Smooth muscle cell (in vitro differentiated cells): ENCODE results near the gene FABP3. TPM values are rescaled to one million over a fixed set of nuclear protein-coding genes. Genes with fewer than 3 reads are reported as not detected.

Experiments used
- DNase-seq: peaks from one replicate; lab custom pipeline; 2025; ENCODE audit not compliant: unreplicated experiment; lab: John Stamatoyannopoulos, UW
- H2AFZ ChIP-seq: fragments of 200-600 bp; sonication (generic); 2 replicates; pipeline ENCODE4 v1.6.0; 2016; ENCODE audit warnings: antibody characterized with exemption, low read depth, mild to moderate bottlenecking
- H3F3A ChIP-seq: fragments of 200-600 bp; sonication (generic); 2 replicates; pipeline ENCODE4 v1.6.0; 2017; ENCODE audit warnings: antibody characterized with exemption, low read depth
- H3K27ac ChIP-seq: fragments of 200-600 bp; sonication (generic); 2 replicates; pipeline ENCODE4 v1.5.1; 2016; ENCODE audit warnings: low read depth, mild to moderate bottlenecking
- H3K27me3 ChIP-seq: fragments of 200-600 bp; sonication (generic); 2 replicates; pipeline ENCODE4 v1.6.1; 2016; ENCODE audit warnings: low read depth, mild to moderate bottlenecking
- H3K36me3 ChIP-seq: fragments of 200-600 bp; sonication (generic); 2 replicates; pipeline ENCODE4 v1.5.1; 2016; ENCODE audit warnings: low read depth
- H3K4me1 ChIP-seq: fragments of 200-600 bp; sonication (generic); 2 replicates; pipeline ENCODE4 v1.5.1; 2016; ENCODE audit warnings: low read depth
- H3K4me2 ChIP-seq: fragments of 200-600 bp; sonication (generic); 2 replicates; pipeline ENCODE4 v1.6.0; 2016; ENCODE audit warnings: mild to moderate bottlenecking
- H3K4me3 ChIP-seq: fragments of 200-600 bp; sonication (generic); 2 replicates; pipeline ENCODE4 v1.5.1; 2016; ENCODE audit warnings: mild to moderate bottlenecking
- H3K79me2 ChIP-seq: fragments of 200-600 bp; sonication (generic); 2 replicates; pipeline ENCODE4 v1.6.0; 2016; ENCODE audit warnings: low read depth, mild to moderate bottlenecking
- H3K9ac ChIP-seq: fragments of 200-600 bp; sonication (generic); 2 replicates; pipeline ENCODE4 v1.6.0; 2016; ENCODE audit warnings: low read depth
- H3K9me3 ChIP-seq: fragments of 200-600 bp; sonication (generic); replicated peaks from 2 replicates; pipeline ENCODE4 v1.5.1; 2016; ENCODE audit warnings: low read depth
- H4K20me1 ChIP-seq: fragments of 200-600 bp; sonication (generic); 2 replicates; pipeline ENCODE4 v1.6.0; 2016; ENCODE audit warnings: low read depth
- WGBS: methylation state at CpG from one replicate; pipeline ENCODE4 v1.1.7; 2016; ENCODE audit warnings: low lambda C conversion rate; 5-methylcytosine and 5-hydroxymethylcytosine counted together
- polyA plus RNA-seq: library from polyadenylated mRNA; unstranded; fragments of >200 nt; fragmentation: Nextera tagmentation; extraction: Ambion mirVana; gene quantifications from 2 replicates; pipeline ENCODE4 v1.2.1, GENCODE V29; 2016
- total RNA-seq: library from RNA; depleted of rRNA; stranded (reverse); fragments of >200 nt; gene quantifications from 2 replicates; pipeline ENCODE4 v1.2.3, GENCODE V29; 2014
- TF ChIP-seq, protein P1 (sequence below): fragments of 200-600 bp; sonication (generic); IDR thresholded peaks from 2 replicates; pipeline ENCODE4 v1.5.1; 2017; ENCODE audit warnings: borderline replicate concordance, mild to moderate bottlenecking, antibody characterized with exemption; ENCODE audit not compliant: insufficient read depth, poor library complexity, severe bottlenecking

The FABP3 gene
- total and polyA plus RNA-seq, 2 experiments from 2014 or later = 2.5 to 6.9 TPM

DNA sequence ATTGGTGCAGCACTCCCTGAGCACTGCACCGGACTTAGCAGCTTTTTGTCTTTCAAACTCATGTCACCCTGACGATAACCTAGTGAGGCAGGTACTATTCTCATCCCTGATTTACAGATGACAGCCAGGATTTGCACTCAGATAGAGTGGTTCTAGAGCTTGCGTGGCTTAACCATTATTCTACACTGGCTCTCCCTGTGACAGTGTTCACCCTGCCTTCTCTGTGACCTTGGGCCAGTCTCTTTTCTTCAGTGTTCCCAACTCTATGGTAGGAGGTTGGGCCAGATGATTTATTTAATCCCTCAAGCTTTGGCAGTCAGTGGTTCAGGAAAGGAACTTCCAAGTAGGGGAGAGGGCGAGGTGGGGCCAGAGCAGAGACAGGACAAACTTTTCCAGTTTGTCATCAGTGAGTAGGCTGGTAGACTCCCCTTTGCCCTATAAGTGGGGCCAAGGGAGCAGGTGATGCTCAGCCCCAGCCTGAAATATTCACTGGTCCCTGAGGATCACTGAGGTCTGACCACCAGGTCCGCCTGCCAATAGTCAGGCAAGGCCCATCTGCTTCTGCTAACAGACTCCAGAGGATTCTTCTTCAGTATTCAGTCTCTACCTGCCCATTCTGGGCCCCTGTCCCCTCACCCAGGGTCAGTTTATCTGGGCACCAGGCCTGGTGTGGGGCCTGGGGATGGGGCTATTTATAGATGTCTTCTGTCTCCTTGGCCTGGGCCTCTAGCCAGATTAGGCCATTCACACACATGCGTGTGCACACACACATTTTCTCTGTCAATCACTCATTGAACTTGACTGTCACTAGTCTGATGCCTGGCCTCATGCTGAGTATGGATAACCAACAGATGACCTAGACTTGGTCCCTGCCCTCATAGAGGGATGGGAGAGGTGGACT, 8.8 kb upstream of the FABP3 start:
- Histone ChIP-seq H3K9ac (no peak overlapping the region), H3K9me3 (no peaks in the 10 kb centered on the region), H2AFZ (no peak overlapping the region), H3K27me3 (no peaks in the 10 kb centered on the region), H3K4me1 (no peaks in the 10 kb centered on the region), H3K36me3 (no peaks in the 10 kb centered on the region), H4K20me1 (no peaks in the 10 kb centered on the region), H3K4me3 (no peak overlapping the region), H3K79me2 (no peaks in the 10 kb centered on the region), H3K4me2 (no peak overlapping the region), H3K27ac (no peak overlapping the region), H3F3A (no peaks in the 10 kb centered on the region)
- DNase-seq = no peak
- WGBS = 86% methylated on average over 6 of the region's 6 CpGs
- TF ChIP-seq, protein P1, sequence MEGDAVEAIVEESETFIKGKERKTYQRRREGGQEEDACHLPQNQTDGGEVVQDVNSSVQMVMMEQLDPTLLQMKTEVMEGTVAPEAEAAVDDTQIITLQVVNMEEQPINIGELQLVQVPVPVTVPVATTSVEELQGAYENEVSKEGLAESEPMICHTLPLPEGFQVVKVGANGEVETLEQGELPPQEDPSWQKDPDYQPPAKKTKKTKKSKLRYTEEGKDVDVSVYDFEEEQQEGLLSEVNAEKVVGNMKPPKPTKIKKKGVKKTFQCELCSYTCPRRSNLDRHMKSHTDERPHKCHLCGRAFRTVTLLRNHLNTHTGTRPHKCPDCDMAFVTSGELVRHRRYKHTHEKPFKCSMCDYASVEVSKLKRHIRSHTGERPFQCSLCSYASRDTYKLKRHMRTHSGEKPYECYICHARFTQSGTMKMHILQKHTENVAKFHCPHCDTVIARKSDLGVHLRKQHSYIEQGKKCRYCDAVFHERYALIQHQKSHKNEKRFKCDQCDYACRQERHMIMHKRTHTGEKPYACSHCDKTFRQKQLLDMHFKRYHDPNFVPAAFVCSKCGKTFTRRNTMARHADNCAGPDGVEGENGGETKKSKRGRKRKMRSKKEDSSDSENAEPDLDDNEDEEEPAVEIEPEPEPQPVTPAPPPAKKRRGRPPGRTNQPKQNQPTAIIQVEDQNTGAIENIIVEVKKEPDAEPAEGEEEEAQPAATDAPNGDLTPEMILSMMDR = no peak

DNA sequence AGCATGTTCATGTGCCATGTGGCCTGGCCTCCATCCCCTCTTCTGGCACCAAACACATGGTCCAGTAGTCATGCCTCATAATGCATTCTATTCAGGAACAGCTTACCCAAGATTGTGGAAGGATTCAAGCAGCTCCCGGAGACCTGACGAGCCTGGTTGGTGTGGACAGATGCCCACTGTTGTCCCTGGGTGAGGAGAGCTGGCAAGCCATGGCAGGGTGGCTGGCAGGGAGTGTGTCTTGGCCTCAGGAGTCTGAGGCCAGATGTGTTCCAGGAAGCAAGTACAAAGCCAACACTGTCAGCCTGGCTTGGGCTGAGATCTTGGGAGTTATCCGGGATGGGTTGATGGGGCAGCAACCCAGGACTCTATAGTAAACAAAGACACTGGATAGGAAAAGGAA, 7.3 kb upstream of the FABP3 start:
- Histone ChIP-seq H3K9me3 (no peaks in the 10 kb centered on the region), H3K4me1 (no peaks in the 10 kb centered on the region)

DNA sequence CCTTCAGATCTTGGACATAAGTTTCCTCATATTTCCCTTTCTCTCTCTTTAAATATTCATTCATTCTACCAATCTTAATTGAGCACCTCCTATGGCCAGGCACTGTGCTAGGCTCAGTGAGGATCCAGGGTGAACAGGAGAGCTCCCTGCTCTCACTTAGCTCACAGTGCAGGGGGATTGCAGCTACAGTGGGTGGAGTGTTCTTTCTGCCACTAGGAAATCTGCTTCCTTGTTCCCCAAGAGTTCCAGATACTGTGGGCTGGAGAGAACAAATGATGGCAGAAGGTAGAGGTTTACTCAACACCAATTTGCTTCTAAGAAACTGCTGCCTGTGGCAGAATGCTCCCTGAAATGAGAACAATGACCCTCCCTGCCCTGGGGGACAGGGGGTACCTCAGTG, 5.1 kb upstream of the FABP3 start:
- TF ChIP-seq, protein P1 = no peak
- no peaks in the 10 kb centered on the region for H3K9me3 ChIP-seq
- peaks cover 8% of the 10 kb centered on the region for H3K4me1 ChIP-seq

More for the DNA sequence above, 7.3 kb upstream of the FABP3 start:
- Histone ChIP-seq H3K4me2 (no peak overlapping the region), H3F3A (no peaks in the 10 kb centered on the region), H3K4me3 (no peak overlapping the region), H2AFZ (no peak overlapping the region), H3K79me2 (no peaks in the 10 kb centered on the region), H3K27ac (no peak overlapping the region), H3K36me3 (no peaks in the 10 kb centered on the region), H3K27me3 (no peaks in the 10 kb centered on the region), H3K9ac (no peak overlapping the region), H4K20me1 (no peaks in the 10 kb centered on the region)
- WGBS = 91% methylated on average over 3 of the region's 3 CpGs
- TF ChIP-seq, protein P1 = no peak
- no peak for DNase-seq

More for the DNA sequence above, 5.1 kb upstream of the FABP3 start:
- H3F3A ChIP-seq = no peaks in the 10 kb centered on the region
- no peak for DNase-seq
- H4K20me1 ChIP-seq = no peaks in the 10 kb centered on the region
- no peak overlapping the region for H3K4me3 ChIP-seq
- no peak overlapping the region for H2AFZ ChIP-seq
- H3K27me3 ChIP-seq = no peaks in the 10 kb centered on the region
- H3K4me2 ChIP-seq = no peak overlapping the region
- H3K27ac ChIP-seq = no peak overlapping the region
- no peaks in the 10 kb centered on the region for H3K79me2 ChIP-seq
- H3K9ac ChIP-seq = no peak overlapping the region
- H3K36me3 ChIP-seq = no peaks in the 10 kb centered on the region
